Skeletal muscle tissue (tissue), 4 donors: ENCODE measurements around the gene RAD51C. TPM values are rescaled to one million over a fixed set of nuclear protein-coding genes. Genes with fewer than 3 reads are reported as not detected.
"Not testable (repeated sequence)": the region's sequence is repeated elsewhere in the genome, so short reads cannot be mapped to it uniquely, and the experiment has no call there.

Source experiments
- H3K27ac ChIP-seq: one replicate; pipeline ENCODE4 v1.7.0; 2013; ENCODE audit warnings: mild to moderate bottlenecking, low read depth, low read length, inconsistent platforms
- H3K27me3 ChIP-seq, 3 donors: one replicate each; pipeline ENCODE4 v1.7.0; 2013; ENCODE audit warnings: low read length in 3 of 3; ENCODE audit not compliant: control insufficient read depth in 3 of 3, insufficient read depth in 3 of 3
- H3K36me3 ChIP-seq, 3 donors: one replicate each; pipeline ENCODE4 v1.7.0; 2013; ENCODE audit warnings: low read length in 3 of 3; ENCODE audit not compliant: control insufficient read depth in 3 of 3, insufficient read depth in 3 of 3
- H3K4me1 ChIP-seq, 3 donors: one replicate each; pipeline ENCODE4 v1.7.0; 2013; ENCODE audit warnings: low read length in 3 of 3, mild to moderate bottlenecking in 3 of 3; ENCODE audit not compliant: control insufficient read depth in 3 of 3, insufficient read depth in 3 of 3
- H3K4me3 ChIP-seq, 3 donors: one replicate each; pipeline ENCODE4 v1.7.0; 2013; ENCODE audit warnings: low read length in 3 of 3
- H3K9ac ChIP-seq, 3 donors: one replicate each; pipeline ENCODE4 v1.7.0; 2013; ENCODE audit warnings: low read length in 3 of 3, mild to moderate bottlenecking in 3 of 3, moderate library complexity in 2 of 3, low read depth in 1 of 3
- H3K9me3 ChIP-seq, 3 donors: one replicate each; pipeline ENCODE4 v1.7.0; 2013; ENCODE audit warnings: low read length in 3 of 3; ENCODE audit not compliant: control insufficient read depth in 3 of 3
- total RNA-seq: library from RNA; depleted of rRNA; stranded (reverse); fragments of >200 nt; gene quantifications from one replicate; pipeline ENCODE4 v1.2.3, GENCODE V29; 2014
- donor health status: Osteomylitis.

The RAD51C gene
- total RNA-seq, 1 donor from 2014 or later: 26.6 TPM

GRCh38 chr17:58755577-58756245 is 63.3 kb downstream of the RAD51C start, which contains the start of gene PPM1E:
TSS of gene PPM1E (plus strand) at chr17:58755854.
- H3K27ac ChIP-seq: no peak within 1 kb of the TSS
- H3K4me3 ChIP-seq: peak within 1 kb of the TSS; percentile 56 to 62 (median 60)
- no peaks in the 10 kb centered on the region for H3K36me3 ChIP-seq
- peak within 1 kb of the TSS in 1 of 3 donors; percentile 40 for H3K9ac ChIP-seq
- H3K27me3 ChIP-seq: peaks cover 30 to 33% (median 32%) of the 10 kb centered on the region in 3 donors
- peaks cover 7 to 10% (median 8%) of the 10 kb centered on the region in 3 donors for H3K4me1 ChIP-seq
- H3K9me3 ChIP-seq: no peaks in the 10 kb centered on the region

- no peaks in the 10 kb centered on the region for H3K36me3 ChIP-seq
- H3K4me3 ChIP-seq: peak overlapping the region in 2 of 3 donors; percentile 56 to 60
- peaks cover 7 to 10% (median 8%) of the 10 kb centered on the region in 3 donors for H3K4me1 ChIP-seq
- no peaks in the 10 kb centered on the region for H3K9me3 ChIP-seq
- peak overlapping the region in 1 of 3 donors; percentile 40 for H3K9ac ChIP-seq
- H3K27me3 ChIP-seq: peaks cover 30 to 34% (median 32%) of the 10 kb centered on the region in 3 donors
- H3K27ac ChIP-seq: no peak overlapping the region
Measured at GRCh38 chr17:58756246-58757161, 64.1 kb downstream of the RAD51C start.

GRCh38 chr17:58757162-58757613 is 64.8 kb downstream of the RAD51C start:
- Histone ChIP-seq H3K4me1 (peaks cover 7 to 10% (median 8%) of the 10 kb centered on the region in 3 donors), H3K27me3 (peaks cover 30 to 34% (median 32%) of the 10 kb centered on the region in 3 donors), H3K9ac (no peak overlapping the region), H3K27ac (no peak overlapping the region), H3K9me3 (no peaks in the 10 kb centered on the region), H3K4me3 (peak overlapping the region in 1 of 3 donors; percentile 56), H3K36me3 (no peaks in the 10 kb centered on the region)

- Histone ChIP-seq H3K9me3 (no peaks in the 10 kb centered on the region), H3K36me3 (no peaks in the 10 kb centered on the region), H3K4me3 (no peak overlapping the region), H3K4me1 (peaks cover 7 to 10% (median 8%) of the 10 kb centered on the region in 3 donors), H3K27ac (no peak overlapping the region), H3K27me3 (peaks cover 30 to 32% (median 31%) of the 10 kb centered on the region in 3 donors), H3K9ac (no peak overlapping the region)
Measured at GRCh38 chr17:58758890-58759289, 66.5 kb downstream of the RAD51C start.

- H3K27ac ChIP-seq: no peak overlapping the region
- no peak overlapping the region for H3K4me3 ChIP-seq
- peaks cover 30 to 34% (median 32%) of the 10 kb centered on the region in 3 donors for H3K27me3 ChIP-seq
- no peaks in the 10 kb centered on the region for H3K9me3 ChIP-seq
- no peaks in the 10 kb centered on the region for H3K36me3 ChIP-seq
- no peak overlapping the region for H3K9ac ChIP-seq
- H3K4me1 ChIP-seq: peaks cover 7 to 10% (median 8%) of the 10 kb centered on the region in 3 donors
Measured at GRCh38 chr17:58759522-58759921, 67.1 kb downstream of the RAD51C start.

- Histone ChIP-seq H3K27ac (no peak overlapping the region), H3K9ac (no peak overlapping the region), H3K27me3 (peaks cover 26 to 30% (median 27%) of the 10 kb centered on the region in 3 donors), H3K36me3 (no peaks in the 10 kb centered on the region), H3K4me3 (no peak overlapping the region), H3K9me3 (no peaks in the 10 kb centered on the region), H3K4me1 (peaks cover 7 to 10% (median 8%) of the 10 kb centered on the region in 3 donors)
Measured at GRCh38 chr17:58760248-58760647, 67.8 kb downstream of the RAD51C start.

- H3K4me1 ChIP-seq: no peaks in the 10 kb centered on the region
- no peak overlapping the region for H3K9ac ChIP-seq
- H3K27ac ChIP-seq: no peak overlapping the region
- H3K4me3 ChIP-seq: no peak overlapping the region
- peaks cover 6 to 12% (median 6%) of the 10 kb centered on the region in 3 donors for H3K27me3 ChIP-seq
- no peaks in the 10 kb centered on the region for H3K36me3 ChIP-seq
- no peaks in the 10 kb centered on the region for H3K9me3 ChIP-seq
Measured at GRCh38 chr17:58763263-58763662, 70.9 kb downstream of the RAD51C start.

GRCh38 chr17:58764373-58764772 is 72.0 kb downstream of the RAD51C start:
- no peaks in the 10 kb centered on the region for H3K4me1 ChIP-seq

GRCh38 chr17:58778482-58778881 is 86.1 kb downstream of the RAD51C start:
- H3K4me3 ChIP-seq, H3K27me3 ChIP-seq, H3K36me3 ChIP-seq, H3K9me3 ChIP-seq, H3K4me1 ChIP-seq, H3K9ac ChIP-seq, H3K27ac ChIP-seq: not testable (repeated sequence)

More at GRCh38 chr17:58764373-58764772, 72.0 kb downstream of the RAD51C start:
- H3K9ac ChIP-seq: no peak overlapping the region
- H3K27me3 ChIP-seq: peaks cover 0 to 7% (median 0%) of the 10 kb centered on the region in 3 donors
- no peaks in the 10 kb centered on the region for H3K9me3 ChIP-seq
- no peak overlapping the region for H3K4me3 ChIP-seq
- no peak overlapping the region for H3K27ac ChIP-seq
- H3K36me3 ChIP-seq: no peaks in the 10 kb centered on the region
